Panc1 (cell line): ENCODE data around the gene OGN.

Experiments
- CTCF ChIP-seq: fragments of 450-650 bp; IDR thresholded peaks from 2 replicates; pipeline ENCODE4 v1.5.1; 2017; ENCODE audit warnings: mild to moderate bottlenecking
- POLR2AphosphoS5 ChIP-seq: IDR thresholded peaks from 2 replicates; pipeline ENCODE4 v1.6.1; 2012; ENCODE audit warnings: mild to moderate bottlenecking, low read depth, low read length, moderate library complexity
- REST ChIP-seq, 2 experiments: IDR thresholded peaks; 2 replicates each; pipeline ENCODE4 v1.6.1; 2011 to 2012; ENCODE audit warnings: low read depth in 2 of 2, control low read depth in 1 of 2, low read length in 1 of 2, mild to moderate bottlenecking in 1 of 2, moderate library complexity in 1 of 2; ENCODE audit not compliant: insufficient read depth in 1 of 2

- TF ChIP-seq CTCF (no peak), POLR2AphosphoS5 (no peak), REST (IDR thresholded peaks at IDR 0.05; ENCODE audit: insufficient read depth in 1 of 2, low read depth in 2 of 2, low read length in 1 of 2) (no peak)
These were observed 44.3 kb downstream of the OGN start for GRCh38 chr9:92360083-92360482.
